B cell (primary cell): Measurements from ENCODE around the gene UQCR11. TPM values are rescaled to one million over a fixed set of nuclear protein-coding genes. Genes with fewer than 3 reads are reported as not detected.

Experiments used
- ATAC-seq: fragments of 200-7000 bp; cut with Tn5 transposase; one replicate; pipeline ENCODE4 v1.10.0; 2021; ENCODE audit warnings: low read depth, mild to moderate bottlenecking, moderate number of reproducible peaks, moderate library complexity
- CTCF ChIA-PET: fragments of 350-600 bp; sonication (Branson Sonifier 250); formaldehyde crosslinking; loops from one replicate; lab custom pipeline; 2021; ENCODE audit warnings: antibody characterized with exemption, inconsistent platforms; lab: Charles Lee
- POLR2A ChIA-PET: fragments of 350-600 bp; sonication (Branson Sonifier 250); formaldehyde crosslinking; loops from one replicate; lab custom pipeline; 2021; ENCODE audit warnings: antibody characterized with exemption; lab: Charles Lee
- DNase-seq: peaks from one replicate; pipeline ENCODE4 v3.0.0; 2013
- H2AFZ ChIP-seq: 2 replicates; pipeline ENCODE4 v1.6.1; 2012; ENCODE audit warnings: mild to moderate bottlenecking, low read depth, low read length; ENCODE audit not compliant: insufficient read depth, poor library complexity, severe bottlenecking
- H3K27ac ChIP-seq, 2 donors: 1 replicate in 1 of 2; 2 replicates in 1 of 2; pipeline ENCODE4 v1.5.1; 2012 to 2013; ENCODE audit warnings: low read length in 2 of 2, mild to moderate bottlenecking in 2 of 2, moderate library complexity in 1 of 2
- H3K27me3 ChIP-seq, 4 experiments: fragments of 200-600 bp in 1 of 4; sonication (generic) in 1 of 4; replicated peaks in 1 of 4; 1 replicate in 2 of 4; 2 replicates in 2 of 4; pipeline versions ENCODE4 v1.6.1 to v1.7.0; 2013 to 2016; ENCODE audit warnings: low read length in 3 of 4, mild to moderate bottlenecking in 2 of 4, mixed read lengths in 1 of 4, moderate library complexity in 1 of 4; ENCODE audit not compliant: insufficient read depth in 4 of 4, control insufficient read depth in 3 of 4; ENCODE audit errors: control extremely low read depth in 1 of 4
- H3K36me3 ChIP-seq, 2 experiments: replicated peaks in 1 of 2; 1 replicate in 1 of 2; 2 replicates in 1 of 2; pipeline versions ENCODE4 v1.6.1 to v1.7.1; 2013; ENCODE audit warnings: low read length in 1 of 2; ENCODE audit not compliant: insufficient read depth in 2 of 2, control insufficient read depth in 1 of 2; ENCODE audit errors: control extremely low read depth in 1 of 2, extremely low read depth in 1 of 2
- H3K4me1 ChIP-seq, 2 donors: fragments of 200-600 bp in 1 of 2; sonication (generic) in 1 of 2; 1 replicate in 1 of 2; 2 replicates in 1 of 2; pipeline versions ENCODE4 v1.5.1 to v1.6.1; 2013 to 2017; ENCODE audit warnings: low read length in 2 of 2; ENCODE audit not compliant: control insufficient read depth in 2 of 2, insufficient read depth in 2 of 2
- H3K4me2 ChIP-seq: replicated peaks from 2 replicates; pipeline ENCODE3; 2012; ENCODE audit warnings: mild to moderate bottlenecking, low read depth, low read length; ENCODE audit not compliant: poor library complexity, severe bottlenecking
- H3K4me3 ChIP-seq, 5 experiments: fragments of 200-600 bp in 1 of 5; sonication (generic) in 1 of 5; 1 replicate in 3 of 5; 2 replicates in 2 of 5; pipeline versions ENCODE4 v1.5.1 to v1.7.0; 2011 to 2016; ENCODE audit warnings: low read length in 4 of 5, mild to moderate bottlenecking in 4 of 5, low read depth in 2 of 5, control low read depth in 1 of 5, moderate library complexity in 1 of 5; ENCODE audit not compliant: insufficient read depth in 1 of 5; ENCODE audit errors: control extremely low read depth in 1 of 5, extremely low read depth in 1 of 5
- H3K79me2 ChIP-seq: fragments of 200-600 bp; sonication (generic); one replicate; pipeline ENCODE4 v1.6.0; 2016; ENCODE audit warnings: low read length; ENCODE audit not compliant: control insufficient read depth, insufficient read depth
- H3K9ac ChIP-seq: fragments of 200-600 bp; sonication (generic); 2 replicates; pipeline ENCODE4 v1.6.1; 2017; ENCODE audit warnings: mild to moderate bottlenecking, low read length, moderate library complexity
- H3K9me3 ChIP-seq, 3 donors: one replicate each; pipeline versions ENCODE4 v1.6.1 to v1.7.1; 2013; ENCODE audit warnings: low read length in 2 of 3; ENCODE audit not compliant: control insufficient read depth in 2 of 3, insufficient read depth in 1 of 3; ENCODE audit errors: control extremely low read depth in 1 of 3
- H4K20me1 ChIP-seq: 2 replicates; pipeline ENCODE4 v1.6.0; 2012; ENCODE audit warnings: mild to moderate bottlenecking, low read length; ENCODE audit not compliant: insufficient read depth, control insufficient read depth, poor library complexity, severe bottlenecking
- H3K27ac Mint-ChIP-seq: one replicate; pipeline ENCODE4 v1.8.0; 2021; ENCODE audit warnings: mixed read lengths
- H3K27me3 Mint-ChIP-seq: one replicate; pipeline ENCODE4 v1.8.0; 2021; ENCODE audit warnings: mixed read lengths
- H3K4me1 Mint-ChIP-seq: one replicate; pipeline ENCODE4 v1.8.0; 2021; ENCODE audit warnings: mixed read lengths
- H3K4me3 Mint-ChIP-seq: one replicate; pipeline ENCODE4 v1.8.0; 2021; ENCODE audit warnings: mixed read lengths
- H3K9me3 Mint-ChIP-seq: one replicate; pipeline ENCODE4 v1.8.0; 2022; ENCODE audit warnings: mixed read lengths; ENCODE audit not compliant: insufficient read depth
- EZH2 ChIP-seq: IDR thresholded peaks from 2 replicates; pipeline ENCODE4 v1.6.1; 2012; ENCODE audit warnings: borderline replicate concordance, low read depth, mild to moderate bottlenecking, moderate library complexity, low read length; ENCODE audit not compliant: insufficient read depth, poor library complexity, severe bottlenecking
- WGBS: methylation state at CpG from one replicate; pipeline ENCODE4 v1.1.5; 2013; ENCODE audit warnings: missing lambda C conversion rate; ENCODE audit not compliant: insufficient coverage; 5-methylcytosine and 5-hydroxymethylcytosine counted together
- intact Hi-C: fragments of 100-400 bp; cut with micrococcal nuclease; formaldehyde crosslinking; loops from one replicate; pipeline ENCODE4 v1.10.0; 2022
- polyA plus RNA-seq: library from polyadenylated mRNA; depleted of rRNA; stranded (reverse); fragments of >200 nt; gene quantifications from 2 replicates; pipeline ENCODE4 v1.2.3, GENCODE V29; 2012
- total RNA-seq, 2 donors: library from RNA; stranded (reverse); fragments of 120-200 nt in 1 of 2; gene quantifications; 1 replicate in 1 of 2; 2 replicates in 1 of 2; pipeline versions ENCODE4 v1.2.3 to v1.2.4, GENCODE V29; 2013 to 2022
- TF ChIP-seq, protein P1 (sequence below): fragments of 200-600 bp; IDR thresholded peaks from one replicate; pipeline ENCODE4 v1.8.0; 2022; ENCODE audit warnings: antibody characterized with exemption, mild to moderate bottlenecking

Gene UQCR11
- total and polyA plus RNA-seq, 2 donors (not counting 1 experiment from before 2014, with no cell fraction given), result 59.5 to 66.8 TPM

DNA sequence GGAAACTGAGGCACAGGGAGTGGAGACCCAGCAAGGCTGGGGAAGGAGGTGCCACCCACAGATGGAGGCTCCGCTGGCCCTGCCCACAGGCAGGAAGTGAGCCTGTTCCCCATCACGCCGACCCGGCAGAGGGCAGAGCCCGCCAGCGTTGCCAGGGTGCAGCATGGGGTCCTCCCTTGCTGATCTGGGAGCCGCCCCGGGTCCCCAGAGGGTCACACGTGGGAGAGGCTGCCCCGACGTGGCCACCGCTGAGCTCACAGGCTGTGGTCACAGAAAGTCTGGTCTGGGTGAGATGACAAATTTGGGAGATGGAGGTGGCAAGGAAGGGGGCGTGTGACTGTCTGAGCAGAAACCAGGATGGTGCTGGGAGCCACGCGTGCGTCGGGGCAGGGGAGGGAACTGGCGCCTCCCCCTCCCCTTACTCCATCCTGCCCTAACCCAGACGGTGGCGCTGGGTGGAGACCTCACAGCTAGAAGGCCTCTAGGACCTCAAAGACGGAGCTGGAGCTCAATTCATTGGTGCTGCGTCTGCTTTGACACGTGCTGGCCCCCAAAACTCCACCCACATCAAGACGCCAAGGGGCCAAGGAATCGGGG is 44.9 kb downstream of the UQCR11 start:
- TF ChIP-seq, protein P1, sequence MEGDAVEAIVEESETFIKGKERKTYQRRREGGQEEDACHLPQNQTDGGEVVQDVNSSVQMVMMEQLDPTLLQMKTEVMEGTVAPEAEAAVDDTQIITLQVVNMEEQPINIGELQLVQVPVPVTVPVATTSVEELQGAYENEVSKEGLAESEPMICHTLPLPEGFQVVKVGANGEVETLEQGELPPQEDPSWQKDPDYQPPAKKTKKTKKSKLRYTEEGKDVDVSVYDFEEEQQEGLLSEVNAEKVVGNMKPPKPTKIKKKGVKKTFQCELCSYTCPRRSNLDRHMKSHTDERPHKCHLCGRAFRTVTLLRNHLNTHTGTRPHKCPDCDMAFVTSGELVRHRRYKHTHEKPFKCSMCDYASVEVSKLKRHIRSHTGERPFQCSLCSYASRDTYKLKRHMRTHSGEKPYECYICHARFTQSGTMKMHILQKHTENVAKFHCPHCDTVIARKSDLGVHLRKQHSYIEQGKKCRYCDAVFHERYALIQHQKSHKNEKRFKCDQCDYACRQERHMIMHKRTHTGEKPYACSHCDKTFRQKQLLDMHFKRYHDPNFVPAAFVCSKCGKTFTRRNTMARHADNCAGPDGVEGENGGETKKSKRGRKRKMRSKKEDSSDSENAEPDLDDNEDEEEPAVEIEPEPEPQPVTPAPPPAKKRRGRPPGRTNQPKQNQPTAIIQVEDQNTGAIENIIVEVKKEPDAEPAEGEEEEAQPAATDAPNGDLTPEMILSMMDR, result no peak
- no peak for TF ChIP-seq EZH2
- WGBS, result 52% methylated on average over 23 of the region's 25 CpGs
- intact Hi-C loops, result no loop called here

DNA sequence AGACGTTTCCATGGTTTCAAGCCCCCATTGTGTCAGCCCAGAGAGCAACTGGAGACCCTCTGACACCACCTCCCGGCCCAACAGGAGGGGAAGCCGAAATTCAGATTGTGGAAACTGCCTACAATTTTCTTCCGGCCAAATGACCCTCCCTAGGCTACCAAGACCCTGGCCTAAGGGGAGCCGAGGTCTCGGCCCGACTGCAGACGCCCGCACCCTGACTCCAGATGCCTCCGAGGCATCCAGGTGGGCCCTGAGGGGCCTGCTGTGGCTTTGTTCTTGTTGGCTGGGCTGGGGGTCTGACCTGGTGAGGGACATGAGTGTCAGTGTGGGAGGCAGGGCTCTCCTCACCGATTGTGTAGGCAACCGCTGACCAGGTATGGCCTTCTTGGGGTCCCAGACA is 46.7 kb downstream of the UQCR11 start:
- Histone ChIP-seq H3K4me1 (no peaks in the 10 kb centered on the region), H3K4me3 (no peak overlapping the region), H3K27ac (no peak overlapping the region), H3K36me3 (no peaks in the 10 kb centered on the region), H4K20me1 (no peaks in the 10 kb centered on the region), H2AFZ (no peak overlapping the region), H3K4me2 (no peak overlapping the region), H3K79me2 (no peaks in the 10 kb centered on the region), H3K9me3 (peaks cover 0 to under 1% (median 0%) of the 10 kb centered on the region in 3 donors), H3K27me3 (no peaks in the 10 kb centered on the region), H3K9ac (no peak overlapping the region)
- ATAC-seq (no peak), DNase-seq (no peak)
- 88% methylated on average over 10 of the region's 12 CpGs for WGBS
- Mint-ChIP-seq H3K4me1 (no peaks in the 10 kb centered on the region), H3K27ac (no peak overlapping the region), H3K9me3 (no peaks in the 10 kb centered on the region), H3K27me3 (no peaks in the 10 kb centered on the region), H3K4me3 (no peak overlapping the region)
- POLR2A ChIA-PET, result interaction anchor here (0.6 kb wide), 1 partner anchor 279 kb away, joined by 3 read pairs; no protein-coding TSS in a partner anchor
- CTCF ChIA-PET, result no interaction called here
- intact Hi-C loops, result no loop called here
- no peak for TF ChIP-seq EZH2
- TF ChIP-seq, protein P1, result no peak

More for the DNA sequence above, 44.9 kb downstream of the UQCR11 start:
- Histone ChIP-seq H3K4me2 (no peak overlapping the region), H2AFZ (no peak overlapping the region), H3K27me3 (no peaks in the 10 kb centered on the region), H3K4me3 (no peak overlapping the region), H3K9ac (no peak overlapping the region), H3K36me3 (no peaks in the 10 kb centered on the region), H3K9me3 (no peaks in the 10 kb centered on the region), H4K20me1 (no peaks in the 10 kb centered on the region), H3K79me2 (no peaks in the 10 kb centered on the region), H3K27ac (no peak overlapping the region), H3K4me1 (no peaks in the 10 kb centered on the region)
- DNase-seq (no peak), ATAC-seq (no peak)
- H3K27ac Mint-ChIP-seq, result no peak overlapping the region
- ChIA-PET POLR2A (no interaction called here), CTCF (no interaction called here)
- H3K27me3 Mint-ChIP-seq, result no peaks in the 10 kb centered on the region
- H3K4me3 Mint-ChIP-seq, result no peak overlapping the region
- no peaks in the 10 kb centered on the region for H3K4me1 Mint-ChIP-seq
- H3K9me3 Mint-ChIP-seq, result no peaks in the 10 kb centered on the region
